ENCODE data around the gene SF3A2.

SF3A2 gene

DNA sequence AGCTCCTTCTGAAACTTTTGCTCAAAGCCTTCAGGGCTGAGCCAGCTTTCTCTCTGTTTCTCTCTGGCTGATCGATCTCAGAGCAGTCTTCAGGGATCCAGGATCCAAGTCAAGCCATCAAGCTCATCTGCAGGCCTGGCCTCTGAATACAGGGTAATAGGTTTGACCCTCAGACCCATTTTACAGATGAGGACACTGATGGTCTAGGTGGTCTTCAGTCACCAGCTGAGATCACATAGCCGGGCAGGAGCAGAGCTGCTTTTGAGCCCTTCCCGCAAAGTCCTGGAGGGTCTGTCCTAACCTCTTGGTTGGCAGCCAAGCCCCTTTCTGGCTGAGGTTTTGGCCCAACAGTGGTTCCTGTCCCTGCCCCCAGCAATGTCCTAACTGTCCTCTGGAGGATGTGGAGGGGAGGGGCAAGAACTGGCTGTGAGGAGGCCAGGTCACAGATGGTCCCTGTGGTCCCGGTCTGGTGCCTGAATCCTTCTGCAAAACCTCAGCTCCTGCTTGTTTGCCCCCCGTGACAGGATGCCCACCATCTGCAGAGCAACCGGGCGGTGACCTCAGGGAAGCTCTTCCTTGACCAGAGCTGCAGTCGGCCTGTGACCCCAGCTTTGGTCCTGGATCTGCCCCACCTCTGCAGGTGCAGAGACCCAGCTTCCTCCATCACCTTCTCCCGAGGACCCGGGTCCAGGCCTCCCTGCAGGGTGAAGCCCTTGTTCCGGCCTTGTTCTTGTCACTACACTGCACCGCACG, 51.1 kb downstream of the SF3A2 start:
- in situ Hi-C loops (cut with HindIII; ENCODE audit: low sequenced_read_pairs) = no loop called here

DNA sequence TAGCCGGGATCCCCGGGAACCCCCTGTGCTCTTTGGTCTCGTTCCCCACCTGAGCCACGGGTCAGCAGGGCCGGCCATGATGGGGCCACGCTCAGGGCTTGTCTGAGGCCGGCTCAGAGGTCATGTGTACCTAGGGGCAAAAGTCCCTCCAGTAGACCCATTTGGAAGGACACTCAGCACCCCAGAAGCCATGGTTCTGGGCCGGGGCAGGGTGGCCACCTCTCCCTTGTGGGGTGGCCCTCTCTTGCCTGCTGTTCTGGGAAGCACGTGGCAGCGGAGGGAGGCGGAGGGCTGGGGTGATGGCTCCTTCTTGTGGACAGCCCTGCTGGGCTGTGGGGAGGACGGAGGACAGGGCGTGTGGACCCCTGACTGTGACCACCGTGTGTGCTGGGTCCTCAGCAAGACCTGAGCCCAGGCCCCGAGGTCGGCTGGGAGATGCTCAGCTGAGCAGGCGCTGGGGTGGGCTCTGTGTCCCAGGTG, 51.8 kb downstream of the SF3A2 start:
- in situ Hi-C loops (cut with HindIII; ENCODE audit: low sequenced_read_pairs) = no loop called here

DNA sequence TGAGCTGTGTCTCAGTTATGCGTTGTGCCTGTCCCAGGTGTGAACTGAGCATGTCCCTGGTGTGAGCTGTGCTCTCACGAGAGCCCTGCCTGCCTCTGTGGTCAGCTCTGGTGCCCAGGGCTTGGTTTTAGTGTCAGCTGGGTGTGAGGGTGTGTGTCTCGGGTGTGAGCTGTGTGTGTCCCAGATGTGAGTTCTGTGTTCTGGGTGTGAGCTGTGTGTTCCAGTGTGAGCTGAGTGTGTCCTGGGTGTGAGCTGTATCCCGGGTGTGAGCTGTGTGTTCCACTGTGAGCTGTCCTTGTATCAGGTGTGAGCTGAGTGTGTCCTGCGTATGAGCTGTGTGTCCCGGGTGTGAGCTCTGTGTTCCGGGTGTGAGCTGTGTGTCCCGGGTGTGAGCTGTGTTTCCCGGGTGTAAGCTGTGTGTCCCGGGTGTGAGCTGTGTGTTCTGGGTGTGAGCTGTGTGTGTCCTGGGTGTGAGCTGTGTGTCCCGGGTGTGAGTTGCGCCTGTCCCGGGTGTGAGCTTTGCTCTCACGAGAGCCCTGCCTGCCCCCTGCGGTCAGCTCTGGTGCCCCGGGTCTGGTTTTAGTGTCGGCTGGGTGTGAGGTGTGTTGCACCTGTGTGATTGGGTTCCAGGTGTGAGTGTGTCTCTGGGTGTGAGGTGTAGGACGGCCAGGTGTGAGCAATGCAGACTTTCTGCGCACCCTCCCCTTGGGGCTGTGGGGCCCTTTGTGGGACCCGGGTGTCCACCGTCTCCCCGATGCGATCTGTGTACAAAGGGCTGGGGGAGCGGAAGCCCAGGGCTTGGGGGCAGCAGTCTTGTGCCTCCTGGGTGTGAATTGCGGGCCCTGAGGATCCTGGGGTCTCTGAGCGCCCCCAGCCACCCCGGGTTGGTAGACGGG, 52.4 kb downstream of the SF3A2 start:
- in situ Hi-C loops (cut with HindIII; ENCODE audit: low sequenced_read_pairs) = no loop called here

DNA sequence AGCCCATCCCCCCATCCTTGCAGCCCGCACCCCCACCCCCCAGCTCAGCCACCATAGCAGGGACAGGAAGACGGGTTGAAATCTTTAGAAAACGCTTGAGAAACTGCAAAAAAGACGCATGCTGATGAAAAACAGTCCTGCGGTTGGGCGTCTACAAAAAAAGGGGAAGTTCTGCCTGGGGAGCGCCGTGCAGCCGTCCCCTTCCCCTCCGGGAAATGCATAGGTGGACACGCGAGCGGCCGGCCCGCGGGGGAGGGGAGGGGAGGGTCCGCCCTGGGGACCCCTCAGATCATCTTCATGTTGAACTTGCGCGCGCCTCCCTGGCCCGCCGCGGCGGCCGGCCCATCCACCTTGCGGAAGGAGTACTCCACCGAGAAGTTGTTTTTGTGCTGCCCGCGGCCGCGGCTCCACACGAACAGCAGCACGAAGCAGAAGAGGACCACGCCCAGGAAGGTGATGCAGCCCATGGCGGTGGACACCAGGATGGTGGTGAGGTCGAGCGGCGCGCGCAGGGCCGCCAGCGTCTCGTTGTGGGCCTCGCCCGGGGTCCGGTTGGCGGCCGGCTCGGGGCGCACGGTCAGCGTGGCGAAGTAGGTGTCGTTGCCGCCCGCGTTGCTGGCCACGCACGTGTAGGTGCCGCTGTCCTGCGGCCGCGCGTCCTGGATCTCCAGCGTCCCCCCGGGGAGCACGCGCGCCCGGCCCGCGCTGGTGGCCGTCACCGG, 53.3 kb downstream of the SF3A2 start:
- in situ Hi-C loops (cut with HindIII; ENCODE audit: low sequenced_read_pairs) = no loop called here

DNA sequence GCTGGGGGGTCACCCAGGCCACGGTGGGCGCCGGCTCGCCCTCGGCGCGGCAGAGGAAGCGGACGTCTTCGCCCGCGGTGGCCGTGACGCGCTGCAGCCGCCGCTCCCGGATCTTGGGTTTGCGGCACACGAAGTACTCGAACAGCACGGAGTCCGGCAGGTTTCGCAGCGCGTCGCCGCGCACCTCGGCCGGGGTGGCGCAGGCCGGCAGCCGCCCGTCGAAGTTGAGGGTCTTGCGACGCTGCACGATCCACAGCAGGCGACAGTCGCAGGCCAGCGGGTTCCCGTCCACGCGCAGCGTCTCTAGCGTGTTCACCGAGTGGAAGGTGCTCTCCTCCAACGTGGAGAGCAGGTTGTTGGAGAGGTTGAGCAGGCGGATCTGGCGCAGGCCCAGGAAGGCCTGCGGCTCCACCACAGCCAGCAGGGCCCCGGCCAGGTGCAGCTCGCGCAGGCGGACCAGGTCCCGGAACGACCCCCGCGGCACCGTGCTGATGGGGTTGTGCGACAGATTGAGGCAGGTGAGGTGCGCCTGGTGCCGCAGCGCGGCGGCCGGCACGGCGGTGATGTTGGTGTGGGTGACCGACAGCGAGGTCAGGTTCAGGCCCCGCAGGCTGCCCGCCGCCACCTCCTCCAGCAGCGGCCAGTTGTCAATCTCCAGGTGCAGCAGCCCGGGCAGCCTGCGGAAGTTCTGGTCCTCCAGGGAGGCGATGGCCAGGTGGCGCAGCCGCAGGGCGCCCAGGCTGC, 54.0 kb downstream of the SF3A2 start:
- in situ Hi-C loops (cut with HindIII; ENCODE audit: low sequenced_read_pairs) = no loop called here

DNA sequence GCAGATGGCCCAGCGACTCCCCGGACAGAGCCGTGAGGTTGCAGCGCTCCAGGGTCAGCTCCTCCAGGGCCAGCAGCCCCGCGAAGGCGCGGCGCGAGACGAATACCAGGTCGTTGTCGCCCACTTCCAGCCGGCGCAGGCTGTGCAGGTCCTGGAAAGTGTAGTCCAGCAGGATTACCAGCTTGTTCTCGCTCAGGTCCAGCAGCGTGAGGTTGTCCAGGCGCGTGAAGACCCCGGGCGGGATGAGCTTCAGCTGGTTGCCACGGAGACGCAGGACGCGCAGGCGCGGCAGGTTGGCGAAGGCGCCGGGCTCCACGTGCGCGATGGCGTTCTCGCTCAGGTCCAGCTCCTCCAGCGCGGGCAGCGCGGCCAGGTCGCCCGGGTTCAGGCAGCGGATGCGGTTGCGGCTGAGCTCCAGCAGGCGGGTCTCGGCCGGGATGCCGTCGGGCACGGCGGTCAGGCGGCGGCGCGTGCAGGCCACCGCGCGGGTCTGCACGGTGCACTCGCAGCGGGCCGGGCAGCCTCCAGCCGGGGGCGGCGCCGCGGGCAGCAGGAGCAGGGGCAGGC, 54.6 kb downstream of the SF3A2 start:
- in situ Hi-C loops (cut with HindIII; ENCODE audit: low sequenced_read_pairs) = no loop called here

DNA sequence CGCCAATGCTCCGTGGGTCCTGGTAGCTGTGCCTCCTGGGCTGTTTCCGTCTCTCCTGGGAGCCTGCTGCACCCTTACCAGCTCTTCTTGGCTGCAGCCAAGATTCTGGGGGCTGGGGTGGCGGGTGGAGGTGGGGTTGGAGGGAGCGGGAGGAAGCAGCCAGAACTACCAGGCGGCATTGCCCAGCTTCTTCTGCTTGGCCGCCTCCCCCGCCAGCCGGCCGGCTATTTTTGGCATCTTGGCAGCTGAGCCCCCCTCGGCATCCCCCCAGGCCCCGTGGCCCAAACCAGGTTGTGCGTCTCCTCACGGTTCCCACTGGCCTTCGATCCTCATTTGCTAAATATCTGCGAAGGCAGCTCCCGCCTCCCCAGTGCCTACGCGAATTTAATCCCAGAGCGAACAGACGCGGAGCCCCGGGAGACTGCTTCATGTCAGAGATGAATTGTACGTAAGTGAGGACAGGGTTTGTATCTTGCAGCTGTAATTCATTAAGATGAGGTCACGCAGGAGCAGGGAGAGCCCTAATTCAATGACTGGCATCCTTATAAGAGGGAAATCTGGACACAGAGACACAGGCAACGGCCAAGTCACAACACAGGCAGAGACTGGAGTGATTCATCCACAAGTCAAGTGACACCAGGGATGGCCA, 58.2 kb downstream of the SF3A2 start:
- in situ Hi-C loops (cut with HindIII; ENCODE audit: low sequenced_read_pairs) = no loop called here

DNA sequence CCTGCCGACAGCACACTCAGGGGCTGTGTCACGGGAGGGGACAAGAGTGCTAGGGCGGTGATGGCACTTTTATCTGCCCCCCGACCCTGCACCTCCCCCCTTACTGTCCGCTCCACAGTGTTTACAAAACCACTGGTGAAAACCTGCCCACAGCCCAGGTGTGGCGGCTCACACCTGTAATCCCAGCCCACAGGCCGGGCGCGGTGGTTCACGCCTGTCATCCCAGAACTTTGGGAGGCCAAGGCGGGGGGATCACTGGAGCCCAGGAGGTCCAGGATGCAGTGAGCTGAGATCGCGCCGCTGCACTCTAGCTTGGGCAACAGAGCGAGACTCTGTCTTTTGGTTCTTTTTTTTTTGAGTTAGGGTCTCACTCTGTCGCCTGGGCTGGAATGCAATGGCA, 59.5 kb downstream of the SF3A2 start:
- in situ Hi-C loops (cut with HindIII; ENCODE audit: low sequenced_read_pairs) = no loop called here
